ENCODE results near the gene ATP9B.

Gene ATP9B

DNA sequence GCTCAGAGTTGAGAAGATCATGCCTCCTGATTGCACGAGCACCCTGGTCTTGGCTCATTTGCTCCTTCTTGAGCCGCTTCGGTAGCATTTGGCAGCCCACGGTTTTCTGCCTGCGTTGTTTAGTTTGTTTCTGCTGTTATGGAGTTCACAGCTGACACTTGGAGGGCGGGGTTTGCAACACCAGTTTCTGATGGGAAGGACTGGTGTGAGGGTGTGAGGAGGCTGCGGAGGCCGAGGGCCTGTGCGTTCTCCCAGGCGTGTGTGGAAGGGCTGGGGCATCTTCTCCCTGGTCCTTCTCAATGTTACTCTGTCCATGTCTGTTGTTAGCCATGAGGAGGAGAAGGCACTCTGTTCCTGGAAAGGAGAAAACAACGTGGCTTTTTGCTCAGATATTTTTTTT lies 349.4 kb downstream of the ATP9B start:
- DNase-seq, result no peak

DNA sequence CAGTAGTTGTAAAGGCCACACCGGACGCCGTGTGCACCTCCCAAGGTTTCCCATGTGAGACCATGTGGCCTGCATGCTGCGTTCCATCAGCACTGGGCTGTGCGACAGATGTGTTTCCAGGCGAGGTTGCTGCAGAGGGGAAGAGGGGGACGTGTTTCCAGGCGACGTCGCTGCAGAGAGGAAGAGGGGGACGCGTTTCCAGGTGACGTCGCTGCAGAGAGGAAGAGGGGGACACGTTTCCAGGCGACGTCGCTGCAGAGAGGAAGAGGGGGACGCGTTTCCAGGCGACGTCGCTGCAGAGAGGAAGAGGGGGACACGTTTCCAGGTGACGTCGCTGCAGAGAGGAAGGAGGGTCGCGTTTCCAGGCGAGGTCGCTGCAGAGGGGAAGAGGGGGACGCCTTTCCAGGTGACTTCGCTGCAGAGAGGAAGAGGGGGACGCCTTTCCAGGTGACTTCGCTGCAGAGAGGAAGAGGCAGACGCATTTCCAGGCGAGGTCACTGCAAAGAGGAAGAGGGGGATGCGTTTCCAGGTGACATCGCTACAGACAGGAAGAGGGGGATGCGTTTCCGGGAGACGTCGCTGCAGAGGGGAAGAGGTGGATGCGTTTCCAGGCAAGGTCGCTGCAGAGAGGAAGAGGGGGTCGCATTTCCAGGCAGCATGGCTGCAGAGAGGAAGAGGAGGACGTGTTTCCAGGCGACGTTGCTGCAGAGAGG lies 351.0 kb downstream of the ATP9B start:
- no peak for DNase-seq

DNA sequence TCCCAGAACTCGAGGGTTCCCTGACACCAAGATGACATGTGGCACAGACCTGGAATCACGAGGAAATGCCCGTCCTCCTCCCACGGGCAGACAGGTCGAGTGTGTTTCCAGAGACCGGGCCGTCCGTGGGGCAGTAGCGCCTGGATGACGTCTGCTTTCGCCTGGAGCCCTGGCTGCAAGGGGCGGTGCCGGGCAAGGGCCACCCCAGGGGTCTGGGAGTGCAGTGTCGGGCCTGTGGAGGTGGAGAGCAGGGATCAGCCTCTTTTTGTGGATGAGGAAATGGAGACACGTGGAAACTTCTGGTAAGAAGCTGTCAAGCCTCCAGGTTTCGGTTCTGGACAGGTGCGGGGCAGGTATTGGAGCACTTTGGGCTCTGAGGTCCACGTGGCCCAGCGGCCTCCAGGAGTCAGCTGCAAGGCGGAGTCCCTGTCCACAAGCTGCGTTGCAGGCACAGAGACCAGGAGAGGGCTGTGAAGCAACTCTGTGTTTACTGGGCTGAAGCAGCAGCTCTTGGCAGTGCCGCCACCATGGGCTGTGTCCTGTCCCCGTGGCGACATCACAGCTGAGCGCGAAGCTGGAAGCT lies 352.2 kb downstream of the ATP9B start:
- no peak for DNase-seq

DNA sequence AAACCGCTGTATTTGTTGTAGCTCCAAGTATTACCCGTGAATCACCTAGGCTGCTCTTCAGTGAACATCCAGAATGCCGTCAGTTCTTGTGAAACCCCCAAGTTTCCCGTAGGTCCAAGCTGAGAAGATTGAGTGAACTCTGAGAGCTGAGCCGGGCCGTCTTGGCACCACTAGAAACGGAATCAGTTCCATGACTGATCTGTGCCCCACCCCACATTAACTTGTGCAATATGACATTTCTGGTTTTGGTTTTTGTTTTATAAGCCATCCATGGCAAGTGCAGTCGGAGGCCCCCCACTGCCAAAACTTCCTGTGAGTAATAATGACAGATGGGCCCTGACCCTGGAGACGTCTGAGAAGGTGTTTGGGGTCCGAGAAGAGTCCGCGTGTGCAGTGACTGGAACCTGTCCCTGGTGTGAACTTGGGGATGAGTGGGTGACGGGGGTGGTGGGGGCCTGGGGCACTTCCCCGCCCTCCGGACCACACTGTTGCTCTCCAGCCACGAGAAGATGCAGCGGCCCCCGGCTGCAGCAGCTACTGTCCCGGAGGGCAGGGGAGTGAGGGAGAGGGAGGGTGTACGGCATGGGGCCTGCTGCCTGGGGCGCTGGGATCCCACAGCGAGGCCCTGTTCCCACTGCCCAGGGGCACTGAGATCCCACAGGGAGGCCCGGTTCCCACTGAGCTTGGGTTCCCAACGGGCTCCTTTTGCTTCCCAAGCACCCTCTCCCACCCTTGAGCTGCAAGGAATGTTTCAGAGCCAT lies 353.0 kb downstream of the ATP9B start:
- no peak for DNase-seq

DNA sequence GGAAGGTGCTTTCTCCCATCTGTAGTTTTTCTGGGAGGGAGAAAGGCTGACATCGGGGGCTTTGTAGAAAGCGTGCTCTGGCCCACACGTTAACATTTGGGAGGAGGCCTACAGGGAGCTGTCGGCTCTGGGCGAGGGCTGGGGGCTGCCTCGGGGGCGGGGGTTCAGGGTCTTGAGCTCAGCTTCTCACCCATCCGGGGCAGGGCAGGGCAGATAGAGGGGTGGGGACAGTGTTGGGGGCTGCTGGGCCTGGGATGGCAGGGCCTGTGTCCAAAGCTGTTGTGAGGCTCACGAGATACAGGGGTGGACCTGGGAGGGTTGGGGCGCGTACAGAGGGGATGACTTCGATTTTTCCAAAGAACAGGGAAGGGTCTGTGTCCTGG lies 353.6 kb downstream of the ATP9B start:
- no peak for DNase-seq

DNA sequence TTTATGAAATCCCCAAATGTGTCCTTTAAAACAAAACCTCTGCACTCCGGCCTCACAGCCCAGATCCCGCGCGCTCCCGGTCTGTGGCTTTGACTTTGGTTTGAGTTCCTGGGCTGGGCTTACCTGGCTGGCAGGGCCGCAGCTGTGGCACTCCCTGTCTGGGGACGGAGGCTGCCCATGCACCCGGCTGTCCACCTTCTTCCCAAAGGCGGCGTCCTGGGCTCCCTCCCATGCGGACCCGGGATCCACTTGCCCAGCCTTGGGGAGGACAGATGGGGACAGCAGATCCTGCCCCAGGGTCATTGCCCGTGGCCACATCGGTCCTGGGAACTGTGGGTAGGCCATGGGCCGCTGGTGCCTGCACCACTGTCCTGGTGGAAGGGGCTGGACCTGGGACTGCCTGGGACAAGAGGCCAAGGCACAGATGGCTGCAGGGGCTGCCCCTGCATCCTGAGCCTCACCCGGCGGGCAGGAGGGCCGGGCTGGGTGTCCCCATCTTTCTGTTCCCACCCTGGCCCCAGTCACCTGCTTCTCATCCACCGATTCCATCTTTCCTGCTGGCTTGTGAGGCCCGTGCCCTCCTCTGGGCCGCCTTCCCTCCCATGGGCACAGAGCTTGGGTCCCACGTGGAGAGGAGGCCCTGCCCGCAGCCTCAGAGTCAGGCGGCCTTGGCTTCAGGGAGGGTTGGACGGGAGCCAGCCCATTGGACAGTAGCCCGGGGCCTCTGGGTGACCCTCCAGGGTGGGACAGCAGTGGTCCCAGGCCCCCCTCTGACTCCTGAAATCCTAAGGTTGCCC lies 354.2 kb downstream of the ATP9B start:
- DNase-seq, result no peak

DNA sequence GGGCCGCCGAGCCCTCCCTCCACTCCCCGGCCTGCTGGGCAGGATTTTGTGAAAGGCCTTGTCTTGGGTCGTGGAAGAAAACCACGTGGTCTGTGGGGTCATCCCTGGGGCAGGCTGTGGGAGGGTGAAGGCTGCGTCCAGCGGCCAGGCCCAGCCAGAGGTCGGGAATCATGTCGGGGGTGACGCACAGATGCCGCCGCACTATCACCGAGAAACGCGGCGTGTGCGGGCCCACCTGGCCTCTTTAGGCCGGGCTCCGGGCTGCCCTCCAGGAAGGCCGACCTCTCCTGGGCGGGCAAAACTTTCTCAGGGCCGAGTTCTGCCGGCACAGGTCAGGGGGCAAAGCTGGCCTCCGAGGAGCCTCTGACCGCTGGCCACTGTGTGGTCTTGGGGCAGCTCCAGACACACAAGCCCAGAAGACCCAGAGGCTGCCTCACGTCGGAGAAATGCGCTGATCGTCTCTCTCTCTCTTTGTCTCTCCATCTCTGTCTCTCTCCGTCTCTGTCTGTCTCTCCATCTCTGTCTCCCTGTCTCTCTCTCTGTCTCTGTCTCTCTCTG lies 354.9 kb downstream of the ATP9B start:
- DNase-seq, result no peak

DNA sequence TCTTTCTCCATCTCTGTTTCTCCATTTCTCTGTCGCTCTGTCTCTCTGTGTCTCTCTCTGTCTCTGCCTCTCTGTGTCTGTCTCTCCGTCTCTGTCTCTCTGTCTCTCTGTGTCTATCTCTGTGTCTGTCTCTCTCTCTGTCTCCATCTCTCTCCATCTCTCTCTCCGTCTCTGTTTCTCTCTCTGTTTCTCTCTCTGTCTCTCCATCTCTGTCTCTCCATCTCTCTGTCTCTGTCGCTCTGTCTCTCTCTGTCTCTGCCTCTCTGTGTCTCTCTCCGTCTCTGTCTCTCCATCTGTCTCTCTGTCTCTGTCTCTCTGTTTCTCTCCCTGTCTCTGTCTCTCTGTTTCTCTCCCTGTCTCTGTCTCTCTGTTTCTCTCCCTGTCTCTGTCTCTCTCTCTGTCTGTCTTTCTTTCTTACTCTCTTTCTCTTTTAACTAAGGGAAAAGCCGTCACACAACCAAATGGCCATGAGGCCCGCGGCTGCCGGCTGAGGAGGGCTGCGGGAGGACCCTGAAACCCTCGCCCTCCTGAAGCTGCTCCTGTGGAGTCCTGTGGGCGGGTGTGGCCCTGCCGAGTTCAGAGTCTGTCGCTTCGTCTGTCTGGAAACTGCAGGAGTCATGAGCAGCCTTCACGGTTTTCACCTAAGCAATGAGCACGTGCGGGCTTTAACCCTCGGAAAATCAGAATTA lies 355.8 kb downstream of the ATP9B start:
- DNase-seq, result no peak

DNA sequence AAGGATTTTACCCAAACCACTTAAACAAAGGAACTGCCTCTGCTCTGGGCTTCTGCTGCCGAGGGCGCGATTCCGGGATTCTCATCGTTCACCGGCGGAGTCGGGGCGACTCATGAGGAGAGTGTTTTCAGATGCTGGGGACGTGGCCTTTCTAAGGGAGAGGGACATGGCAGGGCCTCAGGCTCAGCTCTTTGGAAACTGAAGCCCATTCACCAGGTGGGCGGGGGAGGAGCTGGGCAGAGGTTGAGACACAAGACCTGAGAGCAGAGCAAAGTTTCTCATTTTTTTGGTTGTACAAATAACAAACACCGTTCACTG lies 356.3 kb downstream of the ATP9B start:
- DNase-seq, result no peak

DNA sequence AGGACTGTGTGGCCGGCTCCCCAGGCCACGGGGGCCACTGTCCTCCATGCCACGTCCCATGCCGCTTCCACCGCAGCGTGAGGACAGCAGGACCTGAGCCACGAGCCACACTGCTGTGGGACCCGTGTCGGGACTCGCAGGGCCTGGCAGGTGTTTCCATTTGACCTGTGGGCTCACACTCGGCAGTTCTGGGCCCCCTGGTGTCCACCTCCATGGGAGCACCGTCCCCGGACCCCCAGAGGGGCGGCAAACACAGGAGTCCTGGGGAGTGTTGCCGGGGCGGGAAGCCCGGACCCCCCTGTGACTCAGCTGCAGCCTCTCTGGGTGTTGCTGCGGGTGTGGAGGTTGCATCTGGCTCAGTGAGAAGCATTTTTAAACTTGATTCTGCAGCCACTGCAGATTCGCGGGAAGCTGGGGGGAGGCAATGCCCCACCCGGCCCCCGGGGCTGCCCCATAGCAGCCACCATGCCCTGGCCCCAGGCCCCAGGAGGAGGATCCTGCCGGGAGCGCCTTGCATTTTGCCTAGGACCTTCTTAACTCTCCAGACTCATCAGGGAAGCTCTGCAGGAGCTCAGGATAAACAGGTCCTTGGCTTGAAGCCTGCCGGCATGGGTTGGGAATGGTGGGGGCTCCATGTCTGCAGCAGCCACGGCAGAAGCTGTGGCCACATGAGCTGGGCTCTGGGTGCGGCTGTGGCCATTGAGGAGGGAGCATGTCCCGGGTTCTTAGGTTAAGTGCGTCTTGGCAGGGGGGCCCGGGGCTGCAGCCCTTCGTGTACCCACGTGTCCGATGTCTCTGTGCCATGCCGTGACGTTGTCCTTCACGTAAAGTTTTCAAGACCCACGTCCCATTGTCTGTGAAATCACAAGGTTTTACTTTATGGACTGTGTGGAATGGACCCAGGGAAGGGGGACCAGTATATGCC lies 357.4 kb downstream of the ATP9B start:
- DNase-seq, result no peak

DNA sequence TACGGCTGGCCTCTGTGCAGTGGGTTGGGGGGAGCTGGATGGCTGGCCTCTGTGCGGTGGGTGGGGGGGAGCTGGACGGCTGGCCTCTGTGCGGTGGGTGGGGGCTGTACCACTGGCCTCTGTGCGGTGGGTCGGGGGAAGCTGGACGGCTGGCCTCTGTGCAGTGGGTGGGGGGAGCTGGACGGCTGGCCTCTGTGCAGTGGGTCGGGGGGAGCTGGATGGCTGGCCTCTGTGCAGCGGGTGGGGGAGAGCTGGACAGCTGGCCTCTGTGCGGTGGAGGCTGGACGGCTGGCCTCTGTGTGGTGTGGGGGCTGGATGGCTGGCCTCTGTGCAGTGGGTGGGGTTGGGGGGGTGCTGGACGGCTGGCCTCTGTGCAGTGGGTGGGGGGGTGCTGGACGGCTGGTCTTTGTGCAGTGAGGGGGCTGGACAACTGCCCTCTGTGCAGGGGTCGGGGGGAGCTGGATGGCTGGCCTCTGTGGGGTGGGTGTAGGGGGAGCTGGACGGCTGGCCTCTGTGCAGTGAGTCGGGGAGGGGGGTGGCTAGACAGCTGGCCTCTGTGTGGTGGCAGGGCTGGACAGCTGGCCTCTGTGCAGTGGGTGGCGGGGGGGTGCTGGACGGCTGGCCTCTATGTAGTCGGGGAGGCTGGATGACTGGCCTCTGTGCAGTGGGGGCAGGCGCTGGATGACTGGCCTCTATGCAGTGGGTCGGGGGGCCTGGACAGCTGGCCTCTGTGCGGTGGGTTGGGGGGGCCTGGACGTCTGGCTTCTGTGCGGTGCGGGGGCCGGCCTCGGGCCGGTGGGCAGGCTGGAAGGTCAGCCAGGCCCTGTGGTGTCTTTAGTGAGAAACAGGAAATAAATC lies 358.4 kb downstream of the ATP9B start:
- DNase-seq, result no peak
